Hematopoietic multipotent progenitor cell treated with erythropoietin and hydrocortisone succinate and interleukin-3 and kit ligand, for 4 days (in vitro differentiated cells): ENCODE data around the gene NBEAL2.

ENCODE experiments used
- DNase-seq: peaks from one replicate; pipeline ENCODE4 v3.0.0-alpha.2; 2015

NBEAL2 gene

GRCh38 chr3:46943237-46944187, 36.0 kb upstream of the NBEAL2 start:
- no peak for DNase-seq

GRCh38 chr3:46944191-46944590, 35.3 kb upstream of the NBEAL2 start:
- no peak for DNase-seq

GRCh38 chr3:46946416-46946815, 33.0 kb upstream of the NBEAL2 start:
- DNase-seq: no peak

- peak; percentile 94 for DNase-seq
Measured at GRCh38 chr3:46946856-46947545, 32.5 kb upstream of the NBEAL2 start.

GRCh38 chr3:46947546-46947901, 31.9 kb upstream of the NBEAL2 start:
- DNase-seq: no peak

GRCh38 chr3:46947981-46948791, 31.3 kb upstream of the NBEAL2 start:
- DNase-seq: peak; percentile 85

- peak; percentile 41 for DNase-seq
Measured at GRCh38 chr3:46948830-46949671, 30.4 kb upstream of the NBEAL2 start.

- no peak for DNase-seq
Measured at GRCh38 chr3:46950177-46950576, 29.3 kb upstream of the NBEAL2 start.

GRCh38 chr3:46950650-46951241, 28.7 kb upstream of the NBEAL2 start:
- no peak for DNase-seq

- DNase-seq: no peak
Measured at GRCh38 chr3:46952813-46953212, 26.7 kb upstream of the NBEAL2 start.

GRCh38 chr3:46953234-46954010, 26.0 kb upstream of the NBEAL2 start:
- peak; percentile 86 for DNase-seq

- DNase-seq: no peak
Measured at GRCh38 chr3:46954178-46954577, 25.3 kb upstream of the NBEAL2 start.

GRCh38 chr3:46955157-46955556, 24.3 kb upstream of the NBEAL2 start:
- DNase-seq: no peak

- DNase-seq: peak; percentile 64
Measured at GRCh38 chr3:46955801-46956259, 23.6 kb upstream of the NBEAL2 start.

GRCh38 chr3:46957092-46957820, 22.2 kb upstream of the NBEAL2 start:
- no peak for DNase-seq

GRCh38 chr3:46958467-46959160, 20.9 kb upstream of the NBEAL2 start:
- no peak for DNase-seq

- peak; percentile 65 for DNase-seq
Measured at GRCh38 chr3:46959161-46959511, 20.3 kb upstream of the NBEAL2 start.

GRCh38 chr3:46960081-46960701, 19.3 kb upstream of the NBEAL2 start:
- no peak for DNase-seq

- no peak for DNase-seq
Measured at GRCh38 chr3:46960835-46961234, 18.6 kb upstream of the NBEAL2 start.
